HG03108 (cell line): ENCODE measurements around the gene NAA25.

Experiments used
- ATAC-seq: cut with Tn5 transposase; IDR thresholded peaks from one replicate; pipeline ENCODE4 v1.9.1; 2021; ENCODE audit warnings: moderate library complexity; ENCODE audit not compliant: unreplicated experiment

NAA25 gene

DNA sequence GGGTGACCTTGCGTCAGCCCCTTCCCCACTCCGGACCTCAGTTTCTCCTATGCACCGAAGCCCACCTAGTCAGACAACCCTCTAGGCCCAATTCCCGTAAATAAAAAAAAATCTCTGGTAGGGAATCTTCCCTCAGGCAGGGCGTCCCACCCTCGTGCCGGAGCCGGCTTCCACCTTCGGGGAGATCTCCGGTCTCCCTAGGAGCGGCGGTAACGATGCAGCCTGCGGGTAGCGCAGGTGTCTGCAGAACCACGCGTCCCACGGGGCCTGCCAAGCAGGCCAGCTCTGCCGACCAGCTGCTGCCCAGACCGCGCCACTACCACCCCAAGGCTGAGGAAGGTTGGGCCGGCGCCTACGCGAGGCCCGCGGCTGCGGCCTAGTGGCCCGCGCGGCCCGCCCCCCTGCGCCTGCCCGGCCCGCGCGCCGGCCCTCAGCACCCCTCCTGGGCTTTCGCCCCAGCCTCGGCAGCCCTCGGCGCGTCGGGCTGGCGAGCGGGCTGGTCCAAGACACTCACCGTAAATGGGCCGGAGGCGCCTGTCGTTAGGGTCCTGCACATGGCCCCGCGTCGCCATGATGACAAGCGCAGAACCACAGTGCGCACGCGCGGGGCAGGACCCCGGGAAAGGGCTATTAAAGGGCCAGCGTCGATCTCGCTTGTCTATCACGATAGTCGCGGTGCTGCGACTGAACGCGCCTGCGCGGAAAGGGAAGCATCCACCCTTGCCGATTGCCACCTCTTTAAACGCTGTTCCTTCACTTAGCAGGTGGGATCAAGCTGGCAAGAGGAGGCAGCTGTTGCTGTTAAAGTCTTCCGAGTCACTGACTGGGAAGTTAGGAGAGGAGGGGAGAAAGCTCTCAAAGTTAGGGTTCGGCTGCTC is at the start of gene NAA25:
TSS of gene NAA25 (minus strand) at position 582 of the 878 bp plus-strand sequence. CDS start at position 572, 10 bp downstream.
- ATAC-seq = peak; percentile 56

DNA sequence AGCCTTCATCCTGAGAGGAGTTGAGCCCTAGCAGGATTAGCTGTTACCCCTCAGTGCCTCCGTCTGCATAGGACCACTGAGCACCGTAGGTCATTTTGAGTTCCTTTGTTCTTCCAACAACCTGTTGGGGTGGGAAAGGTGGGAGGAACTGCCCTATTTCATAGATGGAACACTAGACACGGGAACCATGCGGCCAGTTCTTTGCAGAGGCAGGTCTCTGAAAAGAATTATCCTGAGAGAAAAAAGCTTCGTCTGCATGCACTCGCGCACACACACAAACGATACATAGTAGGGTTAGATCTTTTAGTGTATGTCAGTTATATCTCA is 45.3 kb upstream of the NAA25 start:
- ATAC-seq = no peak

GRCh38 chr12:112153181-112153892 is 44.8 kb upstream of the NAA25 start:
- no peak for ATAC-seq

- ATAC-seq = no peak
Observed at GRCh38 chr12:112151766-112152541, 43.4 kb upstream of the NAA25 start.

GRCh38 chr12:112149596-112149995 is 41.0 kb upstream of the NAA25 start:
- no peak for ATAC-seq

GRCh38 chr12:112148031-112148513 is 39.5 kb upstream of the NAA25 start:
- no peak for ATAC-seq

DNA sequence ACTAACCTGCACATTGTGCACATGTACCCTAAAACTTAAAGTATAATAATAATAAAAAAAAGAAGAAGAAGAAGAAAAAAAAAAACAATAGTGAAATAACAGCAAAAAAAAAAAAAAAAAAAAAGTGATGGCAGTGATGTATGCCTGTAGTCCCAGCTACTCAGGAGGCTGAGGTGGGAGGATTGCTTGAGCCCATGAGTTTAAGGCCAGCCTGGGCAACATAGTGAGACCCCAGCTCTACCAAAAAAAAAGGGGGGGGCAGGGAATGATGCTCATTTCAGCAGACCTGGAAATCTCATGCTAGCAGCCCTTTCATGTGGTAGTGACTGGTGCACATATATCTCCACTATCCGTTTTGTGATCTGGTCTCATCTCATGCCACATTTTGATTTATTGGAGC is 37.5 kb upstream of the NAA25 start:
- no peak for ATAC-seq

- ATAC-seq = no peak
Observed at GRCh38 chr12:112140728-112141127, 32.1 kb upstream of the NAA25 start.

DNA sequence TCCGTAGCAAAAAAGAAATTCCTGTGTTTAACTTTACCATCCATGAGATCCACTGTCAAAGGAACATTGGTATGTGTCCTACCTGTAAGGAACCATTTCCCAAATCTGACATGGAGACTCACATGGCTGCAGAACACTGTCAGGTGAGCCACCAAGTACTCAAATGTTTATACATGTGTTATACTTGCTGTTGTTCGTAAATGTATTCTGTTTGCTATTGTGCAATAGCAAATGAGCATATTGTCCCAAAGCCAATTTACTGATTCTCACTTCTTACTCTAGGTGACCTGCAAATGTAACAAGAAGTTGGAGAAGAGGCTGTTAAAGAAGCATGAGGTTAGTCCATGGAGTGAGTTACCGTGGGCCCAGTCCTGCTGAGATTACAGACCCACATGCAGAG is 26.1 kb upstream of the NAA25 start:
- no peak for ATAC-seq

- no peak for ATAC-seq
Observed at GRCh38 chr12:112133418-112133817, 24.8 kb upstream of the NAA25 start.

- no peak for ATAC-seq
Observed at GRCh38 chr12:112131686-112132085, 23.1 kb upstream of the NAA25 start.

- peak; percentile 53 for ATAC-seq
Observed at GRCh38 chr12:112130441-112130998, 21.9 kb upstream of the NAA25 start.

GRCh38 chr12:112126911-112127310 is 18.3 kb upstream of the NAA25 start:
- no peak for ATAC-seq

DNA sequence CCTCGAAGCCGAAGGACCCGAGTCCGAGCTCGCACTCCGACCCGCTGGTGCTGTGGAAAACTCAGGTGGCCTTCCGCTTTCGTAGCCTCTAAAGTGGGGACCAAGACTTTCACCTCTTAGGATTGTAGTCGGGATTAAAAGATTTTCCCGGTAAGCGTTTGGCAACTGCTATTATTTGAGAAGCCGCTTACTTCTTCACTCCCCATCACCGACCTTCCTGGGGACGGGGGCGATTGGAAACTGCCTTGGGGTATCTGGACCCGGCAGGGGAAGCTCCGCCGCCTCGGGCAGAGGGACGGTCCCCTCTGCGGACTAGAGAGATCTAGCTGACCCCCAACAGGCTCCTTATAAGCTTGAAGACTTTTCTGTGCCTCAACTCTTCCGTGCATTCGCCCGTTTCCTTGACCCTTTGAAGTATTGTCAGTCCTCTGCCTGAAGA is 17.4 kb upstream of the NAA25 start:
- ATAC-seq = no peak

- peak; percentile 95 for ATAC-seq
Observed at GRCh38 chr12:112125250-112125999, 16.8 kb upstream of the NAA25 start, which contains the start of gene TRAFD1. TSS of gene TRAFD1 (plus strand) at chr12:112125560. CDS start at chr12:112130523, 4,963 bp downstream.

DNA sequence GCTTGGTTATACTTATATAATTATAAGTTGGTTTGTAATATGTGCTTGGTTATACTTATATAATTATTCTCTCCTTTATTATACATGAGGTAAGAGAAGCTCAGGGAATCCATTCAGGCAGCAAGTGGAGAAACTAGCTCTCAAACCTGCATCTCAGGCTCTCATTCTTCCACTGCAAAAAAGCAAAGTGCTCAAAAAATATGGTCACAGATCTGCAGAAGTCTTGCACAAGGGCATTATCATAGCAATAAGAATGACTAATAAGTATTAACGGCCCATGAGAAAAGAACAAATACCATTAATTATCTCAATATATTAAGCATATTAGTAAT is 16.3 kb upstream of the NAA25 start:
- no peak for ATAC-seq

DNA sequence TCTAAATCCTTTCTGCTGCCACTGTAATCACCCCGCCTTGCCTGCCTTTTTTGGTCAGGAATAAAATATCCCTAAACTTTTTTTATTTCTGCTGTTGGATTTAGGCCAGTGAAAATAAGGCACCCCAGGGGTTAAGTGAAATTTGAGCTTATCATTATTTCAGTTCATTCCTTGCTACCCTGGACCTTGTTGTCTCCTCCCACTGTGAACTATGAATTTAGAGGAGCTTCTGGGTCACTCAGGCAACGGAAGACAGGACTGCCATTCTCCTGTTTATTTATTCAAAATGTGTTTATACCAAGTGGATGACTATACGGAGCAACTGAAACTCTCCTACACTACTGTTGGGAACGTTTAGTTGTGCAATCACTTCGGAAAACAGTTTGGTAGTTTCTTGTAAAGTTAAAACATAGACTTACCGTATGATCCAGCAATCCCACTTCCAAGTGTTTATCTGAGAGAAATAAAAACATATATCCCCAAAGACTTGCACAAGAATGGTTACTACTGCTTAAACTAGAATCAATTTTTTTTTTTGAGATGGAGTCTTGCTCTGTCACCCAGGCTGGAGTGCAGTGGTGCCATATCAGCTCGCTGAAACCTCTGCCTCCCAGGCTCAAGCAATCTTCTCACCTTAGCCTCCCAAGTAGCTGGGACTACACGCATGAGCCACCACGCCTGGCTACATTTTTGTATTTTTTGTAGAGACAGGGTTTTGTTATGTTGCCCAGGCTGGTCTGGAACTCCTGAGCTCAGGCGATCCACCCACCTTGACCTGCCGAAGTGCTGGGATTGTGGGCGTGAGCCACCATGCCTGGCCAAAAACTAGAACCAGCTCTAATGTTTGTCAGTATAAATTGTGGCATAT is 14.5 kb upstream of the NAA25 start:
- ATAC-seq = no peak

- no peak for ATAC-seq
Observed at GRCh38 chr12:112121780-112122565, 13.4 kb upstream of the NAA25 start.

- ATAC-seq = no peak
Observed at GRCh38 chr12:112117685-112118084, 9.1 kb upstream of the NAA25 start.
